Measurements from ENCODE around the gene ANO2. TPM values are rescaled to one million over a fixed set of nuclear protein-coding genes. Genes with fewer than 3 reads are reported as not detected.

The ANO2 gene
- total and polyA plus RNA-seq, 4 experiments from 2014 or later = not detected

GRCh38 chr12:5872745-5873144, 72.3 kb downstream of the ANO2 start:
- no peak overlapping the region for H3K4me3 Mint-ChIP-seq
- H3K27ac Mint-ChIP-seq = no peak overlapping the region
- ChIA-PET CTCF (ENCODE audit: partially characterized antibody) (no interaction called here), POLR2A (ENCODE audit: partially characterized antibody) (no interaction called here)
- H3K27me3 ChIP-seq (ENCODE audit: insufficient read depth, low read length) = no peaks in the 10 kb centered on the region
- H3K4me3 ChIP-seq (ENCODE audit: low read length in 2 of 2) = no peak overlapping the region
- peaks cover 0 to 6% (median 0%) of the 10 kb centered on the region in 8 donors for H3K9me3 Mint-ChIP-seq
- no peaks in the 10 kb centered on the region for H3K4me1 ChIP-seq (ENCODE audit: insufficient read depth, low read length)
- intact Hi-C loops (cut with micrococcal nuclease) = no loop called here
- no peak overlapping the region for H3K27ac ChIP-seq (ENCODE audit: low read depth, low read length)
- no peaks in the 10 kb centered on the region for H3K36me3 ChIP-seq (ENCODE audit: insufficient read depth, low read length)
- no peaks in the 10 kb centered on the region for H3K36me3 Mint-ChIP-seq
- no peaks in the 10 kb centered on the region for H3K9me3 ChIP-seq (ENCODE audit: control insufficient read depth in 1 of 2, low read length in 2 of 2)
- no peaks in the 10 kb centered on the region for H3K4me1 Mint-ChIP-seq
- H3K27me3 Mint-ChIP-seq = peaks cover 7% of the 10 kb centered on the region in 2 donors
- DNase-seq = no peak

- Mint-ChIP-seq H3K27me3 (peaks cover 7% of the 10 kb centered on the region in 2 donors), H3K27ac (no peak overlapping the region), H3K9me3 (peaks cover 0 to 6% (median 0%) of the 10 kb centered on the region in 8 donors), H3K36me3 (no peaks in the 10 kb centered on the region), H3K4me3 (no peak overlapping the region), H3K4me1 (no peaks in the 10 kb centered on the region)
- Histone ChIP-seq H3K27ac (ENCODE audit: low read depth, low read length) (no peak overlapping the region), H3K4me3 (ENCODE audit: low read length in 2 of 2) (no peak overlapping the region), H3K4me1 (ENCODE audit: insufficient read depth, low read length) (no peaks in the 10 kb centered on the region), H3K9me3 (ENCODE audit: control insufficient read depth in 1 of 2, low read length in 2 of 2) (no peaks in the 10 kb centered on the region), H3K36me3 (ENCODE audit: insufficient read depth, low read length) (no peaks in the 10 kb centered on the region), H3K27me3 (ENCODE audit: insufficient read depth, low read length) (no peaks in the 10 kb centered on the region)
- CTCF ChIA-PET (ENCODE audit: partially characterized antibody) = no interaction called here
- DNase-seq = no peak
- intact Hi-C loops (cut with micrococcal nuclease) = no loop called here
- POLR2A ChIA-PET (ENCODE audit: partially characterized antibody) = no interaction called here
Observed at GRCh38 chr12:5871741-5872140, 73.3 kb downstream of the ANO2 start.

- Histone ChIP-seq H3K9me3 (ENCODE audit: control insufficient read depth in 1 of 2, low read length in 2 of 2) (no peaks in the 10 kb centered on the region), H3K27ac (ENCODE audit: low read depth, low read length) (no peak overlapping the region), H3K27me3 (ENCODE audit: insufficient read depth, low read length) (no peaks in the 10 kb centered on the region), H3K36me3 (ENCODE audit: insufficient read depth, low read length) (no peaks in the 10 kb centered on the region), H3K4me3 (ENCODE audit: low read length in 2 of 2) (no peak overlapping the region), H3K4me1 (ENCODE audit: insufficient read depth, low read length) (no peaks in the 10 kb centered on the region)
- no peak for DNase-seq
- ChIA-PET POLR2A (ENCODE audit: partially characterized antibody) (no interaction called here), CTCF (ENCODE audit: partially characterized antibody) (no interaction called here)
- Mint-ChIP-seq H3K36me3 (no peaks in the 10 kb centered on the region), H3K27me3 (peaks cover 3 to 7% of the 10 kb centered on the region in 2 donors), H3K4me3 (no peak overlapping the region), H3K27ac (no peak overlapping the region), H3K4me1 (no peaks in the 10 kb centered on the region), H3K9me3 (no peaks in the 10 kb centered on the region)
- intact Hi-C loops (cut with micrococcal nuclease) = no loop called here
Observed at GRCh38 chr12:5870183-5870582, 74.9 kb downstream of the ANO2 start.

GRCh38 chr12:5868625-5869295, 76.3 kb downstream of the ANO2 start:
- H3K27ac ChIP-seq (ENCODE audit: low read depth, low read length) = no peak overlapping the region
- Mint-ChIP-seq H3K27me3 (peaks cover 0 to 7% of the 10 kb centered on the region in 2 donors), H3K36me3 (no peaks in the 10 kb centered on the region), H3K4me3 (no peak overlapping the region), H3K27ac (no peak overlapping the region), H3K9me3 (no peaks in the 10 kb centered on the region), H3K4me1 (no peaks in the 10 kb centered on the region)
- H3K4me1 ChIP-seq (ENCODE audit: insufficient read depth, low read length) = no peaks in the 10 kb centered on the region
- no peaks in the 10 kb centered on the region for H3K27me3 ChIP-seq (ENCODE audit: insufficient read depth, low read length)
- no peaks in the 10 kb centered on the region for H3K9me3 ChIP-seq (ENCODE audit: control insufficient read depth in 1 of 2, low read length in 2 of 2)
- no peaks in the 10 kb centered on the region for H3K36me3 ChIP-seq (ENCODE audit: insufficient read depth, low read length)
- CTCF ChIA-PET (ENCODE audit: partially characterized antibody) = no interaction called here
- DNase-seq = no peak
- no peak overlapping the region for H3K4me3 ChIP-seq (ENCODE audit: low read length in 2 of 2)
- POLR2A ChIA-PET (ENCODE audit: partially characterized antibody) = no interaction called here
- intact Hi-C loops (cut with micrococcal nuclease) = no loop called here

GRCh38 chr12:5865397-5865796, 79.7 kb downstream of the ANO2 start:
- Histone ChIP-seq H3K9me3 (ENCODE audit: control insufficient read depth in 1 of 2, low read length in 2 of 2) (no peaks in the 10 kb centered on the region), H3K4me1 (ENCODE audit: insufficient read depth, low read length) (no peaks in the 10 kb centered on the region), H3K27ac (ENCODE audit: low read depth, low read length) (no peak overlapping the region), H3K27me3 (ENCODE audit: insufficient read depth, low read length) (no peaks in the 10 kb centered on the region), H3K4me3 (ENCODE audit: low read length in 2 of 2) (no peak overlapping the region), H3K36me3 (ENCODE audit: insufficient read depth, low read length) (no peaks in the 10 kb centered on the region)
- peaks cover 0 to 6% of the 10 kb centered on the region in 2 donors for H3K27me3 Mint-ChIP-seq
- ChIA-PET CTCF (ENCODE audit: partially characterized antibody) (no interaction called here), POLR2A (ENCODE audit: partially characterized antibody) (no interaction called here)
- peaks cover 0 to 5% (median 0%) of the 10 kb centered on the region in 8 donors for H3K9me3 Mint-ChIP-seq
- H3K27ac Mint-ChIP-seq = no peak overlapping the region
- no peak overlapping the region for H3K4me3 Mint-ChIP-seq
- no peaks in the 10 kb centered on the region for H3K4me1 Mint-ChIP-seq
- no peaks in the 10 kb centered on the region for H3K36me3 Mint-ChIP-seq
- DNase-seq = no peak
- intact Hi-C loops (cut with micrococcal nuclease) = no loop called here

- peaks cover 0 to 11% of the 10 kb centered on the region in 2 donors for H3K27me3 Mint-ChIP-seq
- no peaks in the 10 kb centered on the region for H3K9me3 ChIP-seq (ENCODE audit: control insufficient read depth in 1 of 2, low read length in 2 of 2)
- no peak overlapping the region for H3K4me3 ChIP-seq (ENCODE audit: low read length in 2 of 2)
- ChIA-PET CTCF (ENCODE audit: partially characterized antibody) (no interaction called here), POLR2A (ENCODE audit: partially characterized antibody) (no interaction called here)
- H3K36me3 ChIP-seq (ENCODE audit: insufficient read depth, low read length) = no peaks in the 10 kb centered on the region
- H3K4me1 Mint-ChIP-seq = no peaks in the 10 kb centered on the region
- no peaks in the 10 kb centered on the region for H3K4me1 ChIP-seq (ENCODE audit: insufficient read depth, low read length)
- H3K27me3 ChIP-seq (ENCODE audit: insufficient read depth, low read length) = no peaks in the 10 kb centered on the region
- peaks cover 0 to 5% (median 0%) of the 10 kb centered on the region in 8 donors for H3K9me3 Mint-ChIP-seq
- no peak for DNase-seq
- intact Hi-C loops (cut with micrococcal nuclease) = no loop called here
- no peaks in the 10 kb centered on the region for H3K36me3 Mint-ChIP-seq
- no peak overlapping the region for H3K27ac Mint-ChIP-seq
- H3K27ac ChIP-seq (ENCODE audit: low read depth, low read length) = no peak overlapping the region
- H3K4me3 Mint-ChIP-seq = no peak overlapping the region
Observed at GRCh38 chr12:5864972-5865371, 80.1 kb downstream of the ANO2 start.

- ChIA-PET CTCF (ENCODE audit: partially characterized antibody) (no interaction called here), POLR2A (ENCODE audit: partially characterized antibody) (no interaction called here)
- no peak overlapping the region for H3K27ac ChIP-seq (ENCODE audit: low read depth, low read length)
- no peak overlapping the region for H3K4me3 Mint-ChIP-seq
- H3K27me3 Mint-ChIP-seq = peaks cover 0 to 12% of the 10 kb centered on the region in 2 donors
- H3K4me1 Mint-ChIP-seq = no peaks in the 10 kb centered on the region
- DNase-seq = no peak
- intact Hi-C loops (cut with micrococcal nuclease) = no loop called here
- H3K4me1 ChIP-seq (ENCODE audit: insufficient read depth, low read length) = no peaks in the 10 kb centered on the region
- no peaks in the 10 kb centered on the region for H3K27me3 ChIP-seq (ENCODE audit: insufficient read depth, low read length)
- no peak overlapping the region for H3K27ac Mint-ChIP-seq
- H3K36me3 Mint-ChIP-seq = no peaks in the 10 kb centered on the region
- no peaks in the 10 kb centered on the region for H3K9me3 ChIP-seq (ENCODE audit: control insufficient read depth in 1 of 2, low read length in 2 of 2)
- no peaks in the 10 kb centered on the region for H3K36me3 ChIP-seq (ENCODE audit: insufficient read depth, low read length)
- peaks cover 0 to 5% (median 0%) of the 10 kb centered on the region in 8 donors for H3K9me3 Mint-ChIP-seq
- H3K4me3 ChIP-seq (ENCODE audit: low read length in 2 of 2) = no peak overlapping the region
Observed at GRCh38 chr12:5864301-5864700, 80.8 kb downstream of the ANO2 start.

- no peaks in the 10 kb centered on the region for H3K36me3 ChIP-seq (ENCODE audit: insufficient read depth, low read length)
- no peaks in the 10 kb centered on the region for H3K4me1 Mint-ChIP-seq
- POLR2A ChIA-PET (ENCODE audit: partially characterized antibody) = no interaction called here
Observed at GRCh38 chr12:5861416-5861815, 83.6 kb downstream of the ANO2 start.

More at GRCh38 chr12:5861416-5861815, 83.6 kb downstream of the ANO2 start:
- intact Hi-C loops (cut with micrococcal nuclease) = no loop called here
- Histone ChIP-seq H3K4me1 (ENCODE audit: insufficient read depth, low read length) (no peaks in the 10 kb centered on the region), H3K27ac (ENCODE audit: low read depth, low read length) (no peak overlapping the region), H3K9me3 (ENCODE audit: control insufficient read depth in 1 of 2, low read length in 2 of 2) (no peaks in the 10 kb centered on the region), H3K27me3 (ENCODE audit: insufficient read depth, low read length) (no peaks in the 10 kb centered on the region), H3K4me3 (ENCODE audit: low read length in 2 of 2) (no peak overlapping the region)
- Mint-ChIP-seq H3K36me3 (no peaks in the 10 kb centered on the region), H3K9me3 (peaks cover 0 to 5% (median 0%) of the 10 kb centered on the region in 8 donors), H3K4me3 (no peak overlapping the region), H3K27me3 (peaks cover 0 to 8% of the 10 kb centered on the region in 2 donors), H3K27ac (no peak overlapping the region)
- DNase-seq = no peak
- CTCF ChIA-PET (ENCODE audit: partially characterized antibody) = no interaction called here

All from CD4-positive, alpha-beta memory T cell (primary cell).